Astrocyte of the spinal cord (primary cell): Measurements from ENCODE around the gene PDGFRB.
A peak's percentile ranks its signal among the peaks of the same experiment; 100 is the strongest.

ENCODE experiments used
- DNase-seq: peaks from one replicate; pipeline ENCODE4 v3.0.0; 2011; ENCODE audit warnings: low read depth, low spot score
- H3K4me3 ChIP-seq: 2 replicates; pipeline ENCODE4 v1.5.1; 2011; ENCODE audit warnings: low read depth, mild to moderate bottlenecking, low read length, moderate library complexity
- CTCF ChIP-seq: IDR thresholded peaks from 2 replicates; pipeline ENCODE4 v1.5.1; 2012; ENCODE audit warnings: low read depth, mild to moderate bottlenecking, low read length, inconsistent platforms
- in situ Hi-C: cut with HindIII; loops from 2 replicates; pipeline ENCODE4 v1.10.0; 2017; ENCODE audit warnings: low sequenced_read_pairs

Gene PDGFRB

GRCh38 chr5:150138551-150139265 is 16.9 kb downstream of the PDGFRB start:
- in situ Hi-C loops: no loop called here
- no peak overlapping the region for H3K4me3 ChIP-seq
- peak; percentile 97 for DNase-seq
- no peak for TF ChIP-seq CTCF

DNA sequence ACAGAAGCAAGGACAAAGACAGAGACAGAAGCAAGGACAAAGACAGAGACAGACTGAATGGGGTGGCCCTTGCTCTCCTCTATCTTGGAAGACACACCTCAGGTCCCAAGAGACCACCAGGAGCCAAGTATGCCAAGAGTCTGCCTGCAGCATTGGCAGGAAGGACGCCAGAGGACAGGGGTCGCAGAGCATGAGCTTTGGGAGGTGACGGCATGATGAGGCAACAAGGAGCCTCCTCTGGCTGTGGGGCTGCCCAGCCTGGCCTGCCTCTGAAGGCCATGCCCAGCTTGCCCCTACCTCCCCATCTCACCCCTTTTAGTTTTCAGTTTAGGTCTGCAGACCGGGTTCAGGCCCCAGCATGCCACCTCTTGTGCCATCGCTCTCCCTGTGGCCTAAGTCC is 17.6 kb downstream of the PDGFRB start:
- in situ Hi-C loops: no loop called here
- no peak overlapping the region for H3K4me3 ChIP-seq
- peak; percentile 43 for DNase-seq

GRCh38 chr5:150137168-150137957 is 18.3 kb downstream of the PDGFRB start:
- DNase-seq: peak; percentile 75
- no peak overlapping the region for H3K4me3 ChIP-seq
- in situ Hi-C loops: no loop called here
- TF ChIP-seq CTCF: no peak

More for the DNA sequence above, 17.6 kb downstream of the PDGFRB start:
- no peak for TF ChIP-seq CTCF

DNA sequence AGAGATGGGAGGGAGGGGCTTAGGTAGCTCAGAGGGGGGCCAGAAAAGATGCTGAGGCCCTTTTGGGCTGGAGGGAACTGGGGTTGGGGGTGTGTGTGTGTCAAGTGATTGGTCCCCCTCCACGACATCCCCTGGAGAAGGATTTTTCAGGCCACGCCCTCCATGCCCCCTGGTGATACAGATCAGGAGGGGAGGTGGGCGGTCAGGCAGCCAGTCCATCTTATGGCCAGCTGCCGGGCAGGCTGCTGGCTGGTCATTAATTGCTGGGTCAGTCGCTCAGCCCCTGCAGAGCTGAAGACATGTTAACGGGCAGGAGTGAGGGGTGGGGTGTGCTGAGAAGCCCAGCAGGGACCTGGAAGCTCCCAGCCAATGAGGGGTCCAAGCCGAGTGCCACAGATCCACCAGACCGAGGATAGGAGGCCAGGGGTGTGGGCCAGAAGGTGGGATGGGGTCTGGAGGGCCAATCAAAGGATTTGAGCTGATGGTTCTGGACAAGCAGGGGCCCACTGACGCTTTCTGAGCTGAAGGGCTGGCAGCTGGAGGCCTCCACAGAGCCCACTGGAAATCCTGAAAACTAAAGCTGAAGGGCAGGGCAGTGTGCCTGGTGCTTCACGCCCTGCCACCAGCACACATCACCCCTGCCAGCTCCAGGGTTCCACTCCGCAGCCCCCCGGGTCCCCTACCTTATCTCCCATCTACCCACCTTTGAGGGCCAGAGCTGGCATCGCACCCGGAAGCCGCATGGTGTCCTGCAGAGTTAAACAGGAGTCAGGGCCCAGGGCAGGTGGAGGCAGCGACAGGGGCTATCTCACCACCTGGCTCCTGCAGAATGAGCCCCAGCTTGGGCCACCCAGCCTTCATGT is 19.1 kb downstream of the PDGFRB start:
- H3K4me3 ChIP-seq: no peak overlapping the region
- no peak for DNase-seq
- no peak for TF ChIP-seq CTCF
- in situ Hi-C loops: no loop called here

GRCh38 chr5:150135557-150136304 is 19.9 kb downstream of the PDGFRB start:
- H3K4me3 ChIP-seq: no peak overlapping the region
- no peak for TF ChIP-seq CTCF
- no peak for DNase-seq
- in situ Hi-C loops: no loop called here

DNA sequence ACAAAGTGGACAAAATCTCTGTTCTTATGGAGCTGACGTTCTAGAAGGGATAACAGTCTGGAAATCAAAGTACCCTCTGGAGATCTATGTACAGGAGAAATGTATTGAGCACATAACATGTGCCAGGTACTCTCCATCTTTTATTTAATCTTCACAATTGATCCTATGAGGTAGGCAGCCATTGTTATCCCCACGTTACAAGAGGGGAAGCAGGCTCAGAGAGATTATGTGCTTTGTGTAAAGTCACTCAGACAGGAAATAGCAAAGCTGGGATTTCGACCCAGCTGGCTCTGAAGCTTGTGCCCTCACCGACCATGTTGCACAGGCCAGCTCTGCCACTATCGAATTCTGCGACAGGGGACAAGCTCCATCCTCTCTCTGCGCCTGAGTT is 21.5 kb downstream of the PDGFRB start:
- in situ Hi-C loops: no loop called here
- no peak for DNase-seq
- no peak for TF ChIP-seq CTCF
- H3K4me3 ChIP-seq: no peak overlapping the region
